A673 (cell line): ENCODE measurements around the gene SSR4.

Experiments
- CTCF ChIP-seq: fragments of 300-800, 200-600 bp; sonication (generic); conservative IDR thresholded peaks from 2 replicates; pipeline ENCODE4 v1.5.1; 2017; ENCODE audit warnings: low read depth, mild to moderate bottlenecking, antibody characterized with exemption, low read length, moderate library complexity, mixed read lengths
- EZH2 ChIP-seq: fragments of 200-600 bp; sonication (generic); IDR thresholded peaks from 2 replicates; pipeline ENCODE4 v1.6.1; 2017; ENCODE audit warnings: borderline replicate concordance, low read depth, mild to moderate bottlenecking, mixed read lengths, antibody characterized with exemption, low read length; ENCODE audit not compliant: poor library complexity, severe bottlenecking

- TF ChIP-seq CTCF (no peak), EZH2 (no peak)
Measured at GRCh38 chrX:153761863-153762262, 32.6 kb upstream of the SSR4 start.
